B cell (primary cell): ENCODE results near the gene AAK1. TPM values are rescaled to one million over a fixed set of nuclear protein-coding genes. Genes with fewer than 3 reads are reported as not detected.

Source experiments
- ATAC-seq: fragments of 200-7000 bp; cut with Tn5 transposase; one replicate; pipeline ENCODE4 v1.10.0; 2021; ENCODE audit warnings: low read depth, mild to moderate bottlenecking, moderate number of reproducible peaks, moderate library complexity
- CTCF ChIA-PET: fragments of 350-600 bp; sonication (Branson Sonifier 250); formaldehyde crosslinking; loops from one replicate; lab custom pipeline; 2021; ENCODE audit warnings: antibody characterized with exemption, inconsistent platforms; lab: Charles Lee
- POLR2A ChIA-PET: fragments of 350-600 bp; sonication (Branson Sonifier 250); formaldehyde crosslinking; loops from one replicate; lab custom pipeline; 2021; ENCODE audit warnings: antibody characterized with exemption; lab: Charles Lee
- DNase-seq: peaks from one replicate; pipeline ENCODE4 v3.0.0; 2013
- H2AFZ ChIP-seq: 2 replicates; pipeline ENCODE4 v1.6.1; 2012; ENCODE audit warnings: mild to moderate bottlenecking, low read depth, low read length; ENCODE audit not compliant: insufficient read depth, poor library complexity, severe bottlenecking
- H3K27ac ChIP-seq, 2 donors: 1 replicate in 1 of 2; 2 replicates in 1 of 2; pipeline ENCODE4 v1.5.1; 2012 to 2013; ENCODE audit warnings: low read length in 2 of 2, mild to moderate bottlenecking in 2 of 2, moderate library complexity in 1 of 2
- H3K27me3 ChIP-seq, 4 experiments: fragments of 200-600 bp in 1 of 4; sonication (generic) in 1 of 4; replicated peaks in 1 of 4; 1 replicate in 2 of 4; 2 replicates in 2 of 4; pipeline versions ENCODE4 v1.6.1 to v1.7.0; 2013 to 2016; ENCODE audit warnings: low read length in 3 of 4, mild to moderate bottlenecking in 2 of 4, mixed read lengths in 1 of 4, moderate library complexity in 1 of 4; ENCODE audit not compliant: insufficient read depth in 4 of 4, control insufficient read depth in 3 of 4; ENCODE audit errors: control extremely low read depth in 1 of 4
- H3K36me3 ChIP-seq, 2 experiments: replicated peaks in 1 of 2; 1 replicate in 1 of 2; 2 replicates in 1 of 2; pipeline versions ENCODE4 v1.6.1 to v1.7.1; 2013; ENCODE audit warnings: low read length in 1 of 2; ENCODE audit not compliant: insufficient read depth in 2 of 2, control insufficient read depth in 1 of 2; ENCODE audit errors: control extremely low read depth in 1 of 2, extremely low read depth in 1 of 2
- H3K4me1 ChIP-seq, 2 donors: fragments of 200-600 bp in 1 of 2; sonication (generic) in 1 of 2; 1 replicate in 1 of 2; 2 replicates in 1 of 2; pipeline versions ENCODE4 v1.5.1 to v1.6.1; 2013 to 2017; ENCODE audit warnings: low read length in 2 of 2; ENCODE audit not compliant: control insufficient read depth in 2 of 2, insufficient read depth in 2 of 2
- H3K4me2 ChIP-seq: replicated peaks from 2 replicates; pipeline ENCODE3; 2012; ENCODE audit warnings: mild to moderate bottlenecking, low read depth, low read length; ENCODE audit not compliant: poor library complexity, severe bottlenecking
- H3K4me3 ChIP-seq, 5 experiments: fragments of 200-600 bp in 1 of 5; sonication (generic) in 1 of 5; 1 replicate in 3 of 5; 2 replicates in 2 of 5; pipeline versions ENCODE4 v1.5.1 to v1.7.0; 2011 to 2016; ENCODE audit warnings: low read length in 4 of 5, mild to moderate bottlenecking in 4 of 5, low read depth in 2 of 5, control low read depth in 1 of 5, moderate library complexity in 1 of 5; ENCODE audit not compliant: insufficient read depth in 1 of 5; ENCODE audit errors: control extremely low read depth in 1 of 5, extremely low read depth in 1 of 5
- H3K79me2 ChIP-seq: fragments of 200-600 bp; sonication (generic); one replicate; pipeline ENCODE4 v1.6.0; 2016; ENCODE audit warnings: low read length; ENCODE audit not compliant: control insufficient read depth, insufficient read depth
- H3K9ac ChIP-seq: fragments of 200-600 bp; sonication (generic); 2 replicates; pipeline ENCODE4 v1.6.1; 2017; ENCODE audit warnings: mild to moderate bottlenecking, low read length, moderate library complexity
- H3K9me3 ChIP-seq, 3 donors: one replicate each; pipeline versions ENCODE4 v1.6.1 to v1.7.1; 2013; ENCODE audit warnings: low read length in 2 of 3; ENCODE audit not compliant: control insufficient read depth in 2 of 3, insufficient read depth in 1 of 3; ENCODE audit errors: control extremely low read depth in 1 of 3
- H4K20me1 ChIP-seq: 2 replicates; pipeline ENCODE4 v1.6.0; 2012; ENCODE audit warnings: mild to moderate bottlenecking, low read length; ENCODE audit not compliant: insufficient read depth, control insufficient read depth, poor library complexity, severe bottlenecking
- H3K27ac Mint-ChIP-seq: one replicate; pipeline ENCODE4 v1.8.0; 2021; ENCODE audit warnings: mixed read lengths
- H3K27me3 Mint-ChIP-seq: one replicate; pipeline ENCODE4 v1.8.0; 2021; ENCODE audit warnings: mixed read lengths
- H3K4me1 Mint-ChIP-seq: one replicate; pipeline ENCODE4 v1.8.0; 2021; ENCODE audit warnings: mixed read lengths
- H3K4me3 Mint-ChIP-seq: one replicate; pipeline ENCODE4 v1.8.0; 2021; ENCODE audit warnings: mixed read lengths
- H3K9me3 Mint-ChIP-seq: one replicate; pipeline ENCODE4 v1.8.0; 2022; ENCODE audit warnings: mixed read lengths; ENCODE audit not compliant: insufficient read depth
- EZH2 ChIP-seq: IDR thresholded peaks from 2 replicates; pipeline ENCODE4 v1.6.1; 2012; ENCODE audit warnings: borderline replicate concordance, low read depth, mild to moderate bottlenecking, moderate library complexity, low read length; ENCODE audit not compliant: insufficient read depth, poor library complexity, severe bottlenecking
- WGBS: methylation state at CpG from one replicate; pipeline ENCODE4 v1.1.5; 2013; ENCODE audit warnings: missing lambda C conversion rate; ENCODE audit not compliant: insufficient coverage; 5-methylcytosine and 5-hydroxymethylcytosine counted together
- intact Hi-C: fragments of 100-400 bp; cut with micrococcal nuclease; formaldehyde crosslinking; loops from one replicate; pipeline ENCODE4 v1.10.0; 2022
- polyA plus RNA-seq: library from polyadenylated mRNA; depleted of rRNA; stranded (reverse); fragments of >200 nt; gene quantifications from 2 replicates; pipeline ENCODE4 v1.2.3, GENCODE V29; 2012
- total RNA-seq, 2 donors: library from RNA; stranded (reverse); fragments of 120-200 nt in 1 of 2; gene quantifications; 1 replicate in 1 of 2; 2 replicates in 1 of 2; pipeline versions ENCODE4 v1.2.3 to v1.2.4, GENCODE V29; 2013 to 2022
- TF ChIP-seq, protein P1 (sequence below): fragments of 200-600 bp; IDR thresholded peaks from one replicate; pipeline ENCODE4 v1.8.0; 2022; ENCODE audit warnings: antibody characterized with exemption, mild to moderate bottlenecking

Gene AAK1
- total and polyA plus RNA-seq, 2 donors (not counting 1 experiment from before 2014, with no cell fraction given), result 2.4 to 7.2 TPM

DNA sequence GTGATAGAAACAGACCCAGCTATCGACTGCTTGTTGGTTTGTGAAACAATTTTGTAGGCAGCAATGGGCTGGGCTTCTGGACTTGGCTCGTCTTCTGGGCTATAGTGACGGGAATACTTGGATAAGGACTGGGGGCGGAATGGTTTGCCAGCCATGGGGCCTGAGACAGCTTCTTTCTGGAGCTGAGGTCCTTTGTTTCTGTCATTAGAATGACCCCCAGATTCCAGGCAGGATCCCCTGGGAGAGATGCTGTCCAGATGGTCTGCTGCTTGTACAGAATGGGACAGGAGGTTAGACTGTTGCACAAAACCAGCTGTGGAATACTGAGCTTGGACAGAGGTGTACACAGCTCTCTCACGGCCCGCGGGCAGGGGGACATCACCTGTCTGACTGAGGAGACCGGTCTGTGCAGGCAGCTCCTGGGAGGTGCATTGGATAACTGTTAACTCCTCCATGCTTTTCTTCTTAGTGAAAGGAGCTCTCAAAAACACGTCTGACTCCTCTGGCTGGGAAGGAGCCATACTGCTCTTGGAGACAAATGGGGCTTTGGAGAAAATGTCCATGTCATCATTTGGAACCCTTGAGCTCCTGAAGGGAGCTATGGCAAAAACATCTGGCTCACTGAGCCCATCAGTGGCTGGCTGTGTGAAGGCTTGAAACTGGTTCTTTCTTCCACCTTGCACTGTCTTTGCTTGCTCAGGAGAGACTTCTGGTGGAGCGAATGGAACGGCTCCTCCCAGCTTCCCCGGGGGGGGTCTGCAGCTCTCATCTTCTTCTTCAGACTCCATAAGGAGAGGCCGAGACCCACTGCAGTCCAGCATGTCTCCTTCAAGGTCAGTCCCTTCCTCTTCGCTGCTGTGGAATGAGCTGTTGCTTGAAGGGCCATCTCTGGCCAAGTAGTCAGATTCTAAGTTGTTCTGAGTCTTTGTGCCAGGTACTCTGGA is 177.8 kb downstream of the AAK1 start:
- no peaks in the 10 kb centered on the region for H3K4me1 ChIP-seq
- H3K27ac ChIP-seq, result no peak overlapping the region
- no peak overlapping the region for H2AFZ ChIP-seq
- H3K9ac ChIP-seq, result no peak overlapping the region
- intact Hi-C loops, result no loop called here
- H3K4me3 Mint-ChIP-seq, result no peak overlapping the region
- CTCF ChIA-PET, result interaction anchor here (0.9 kb wide), 1 partner anchor 29 kb away, joined by 3 read pairs; no protein-coding TSS in a partner anchor
- H4K20me1 ChIP-seq, result no peaks in the 10 kb centered on the region
- no peak overlapping the region for H3K4me2 ChIP-seq
- no peaks in the 10 kb centered on the region for H3K36me3 ChIP-seq
- H3K4me3 ChIP-seq, result no peak overlapping the region
- TF ChIP-seq EZH2, result no peak
- TF ChIP-seq, protein P1, sequence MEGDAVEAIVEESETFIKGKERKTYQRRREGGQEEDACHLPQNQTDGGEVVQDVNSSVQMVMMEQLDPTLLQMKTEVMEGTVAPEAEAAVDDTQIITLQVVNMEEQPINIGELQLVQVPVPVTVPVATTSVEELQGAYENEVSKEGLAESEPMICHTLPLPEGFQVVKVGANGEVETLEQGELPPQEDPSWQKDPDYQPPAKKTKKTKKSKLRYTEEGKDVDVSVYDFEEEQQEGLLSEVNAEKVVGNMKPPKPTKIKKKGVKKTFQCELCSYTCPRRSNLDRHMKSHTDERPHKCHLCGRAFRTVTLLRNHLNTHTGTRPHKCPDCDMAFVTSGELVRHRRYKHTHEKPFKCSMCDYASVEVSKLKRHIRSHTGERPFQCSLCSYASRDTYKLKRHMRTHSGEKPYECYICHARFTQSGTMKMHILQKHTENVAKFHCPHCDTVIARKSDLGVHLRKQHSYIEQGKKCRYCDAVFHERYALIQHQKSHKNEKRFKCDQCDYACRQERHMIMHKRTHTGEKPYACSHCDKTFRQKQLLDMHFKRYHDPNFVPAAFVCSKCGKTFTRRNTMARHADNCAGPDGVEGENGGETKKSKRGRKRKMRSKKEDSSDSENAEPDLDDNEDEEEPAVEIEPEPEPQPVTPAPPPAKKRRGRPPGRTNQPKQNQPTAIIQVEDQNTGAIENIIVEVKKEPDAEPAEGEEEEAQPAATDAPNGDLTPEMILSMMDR, result no peak
- no peaks in the 10 kb centered on the region for H3K27me3 ChIP-seq
- H3K79me2 ChIP-seq, result no peaks in the 10 kb centered on the region
- no peaks in the 10 kb centered on the region for H3K9me3 ChIP-seq
- ATAC-seq, result no peak
- peaks cover 12% of the 10 kb centered on the region for H3K27me3 Mint-ChIP-seq
- DNase-seq, result no peak
- no peak overlapping the region for H3K27ac Mint-ChIP-seq
- no peaks in the 10 kb centered on the region for H3K4me1 Mint-ChIP-seq
- POLR2A ChIA-PET, result interaction anchor here (0.8 kb wide), 1 partner anchor 29 kb away, joined by 4 read pairs; no protein-coding TSS in a partner anchor
- WGBS, result 98% methylated on average over 14 of the region's 14 CpGs
- H3K9me3 Mint-ChIP-seq, result no peaks in the 10 kb centered on the region

DNA sequence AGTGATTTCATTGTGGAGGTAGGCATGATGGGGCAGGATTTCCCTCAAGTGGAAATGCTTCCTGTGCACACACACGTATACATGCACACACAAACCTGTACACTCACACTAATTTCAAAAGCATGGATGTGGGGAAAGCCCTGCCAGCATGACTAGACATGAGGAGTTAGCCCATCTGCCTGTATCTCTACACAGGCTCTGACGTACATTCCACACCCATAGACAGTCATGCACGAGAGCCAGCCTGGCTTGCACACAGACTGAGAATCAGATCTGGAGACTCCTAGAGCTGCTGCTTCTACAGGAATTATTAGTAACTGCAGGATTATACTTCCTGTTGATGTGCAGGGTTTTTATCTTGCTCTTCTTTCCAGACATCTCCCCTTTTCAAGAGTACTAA is 179.0 kb downstream of the AAK1 start:
- no peak overlapping the region for H3K27ac ChIP-seq
- ChIA-PET CTCF (interaction anchor here (0.9 kb wide), 1 partner anchor 30 kb away, joined by 3 read pairs; no protein-coding TSS in a partner anchor), POLR2A (no interaction called here)
- H3K4me3 Mint-ChIP-seq, result no peak overlapping the region
- H3K27me3 ChIP-seq, result no peaks in the 10 kb centered on the region
- WGBS, result 83% methylated on average over 2 of the region's 3 CpGs
- H3K4me1 ChIP-seq, result no peaks in the 10 kb centered on the region
- H3K79me2 ChIP-seq, result no peaks in the 10 kb centered on the region
- H3K4me2 ChIP-seq, result no peak overlapping the region
- no peak overlapping the region for H3K9ac ChIP-seq
- ATAC-seq (no peak), DNase-seq (no peak)
- no peaks in the 10 kb centered on the region for H3K4me1 Mint-ChIP-seq
- H3K9me3 Mint-ChIP-seq, result no peaks in the 10 kb centered on the region
- no peak overlapping the region for H2AFZ ChIP-seq
- no peak overlapping the region for H3K4me3 ChIP-seq
- peaks cover 7% of the 10 kb centered on the region for H3K27me3 Mint-ChIP-seq
- H3K27ac Mint-ChIP-seq, result no peak overlapping the region
- no peaks in the 10 kb centered on the region for H3K9me3 ChIP-seq
- intact Hi-C loops, result no loop called here
- TF ChIP-seq, protein P1, result no peak
- TF ChIP-seq EZH2, result no peak
- no peaks in the 10 kb centered on the region for H4K20me1 ChIP-seq
- H3K36me3 ChIP-seq, result no peaks in the 10 kb centered on the region
